IMR-90 (cell line): ENCODE results near the gene UGT1A1. TPM values are rescaled to one million over a fixed set of nuclear protein-coding genes. Genes with fewer than 3 reads are reported as not detected.

ENCODE experiments used
- ATAC-seq: fragments of 200-7000 bp; cut with Tn5 transposase; 2 replicates; pipeline ENCODE4 v1.9.1; 2020; ENCODE audit warnings: low read depth, mild to moderate bottlenecking, moderate library complexity
- BruUV-seq: library from RNA; stranded (reverse); fragments of 400-500 nt; replicated peaks from 2 replicates; lab custom pipeline; 2021; lab: Mats Ljungman, UMichigan
- CTCF ChIA-PET: fragments of 300-600 bp; formaldehyde crosslinking; extraction: SDS; loops from one replicate; lab custom pipeline; 2021; ENCODE audit warnings: antibody characterized with exemption; lab: Yijun Ruan, JAX
- POLR2A ChIA-PET: fragments of 300-600 bp; sonication (Branson Sonifier 250); formaldehyde crosslinking; loops from one replicate; lab custom pipeline; 2022; ENCODE audit warnings: antibody characterized with exemption; ENCODE audit not compliant: unreplicated experiment; lab: Charles Lee
- DNase-seq: peaks from one replicate; pipeline ENCODE4 v3.0.0; 2013
- H2AFZ ChIP-seq: replicated peaks from 2 replicates; pipeline ENCODE3; 2013; ENCODE audit warnings: low read length, mild to moderate bottlenecking; ENCODE audit not compliant: poor library complexity
- H2AK5ac ChIP-seq: 2 replicates; pipeline ENCODE4 v1.6.1; 2013; ENCODE audit warnings: low read depth, low read length, inconsistent platforms
- H2AK9ac ChIP-seq: replicated peaks from 2 replicates; pipeline ENCODE3; 2013; ENCODE audit warnings: mild to moderate bottlenecking, low read depth, low read length, moderate library complexity; ENCODE audit not compliant: poor library complexity
- H2BK120ac ChIP-seq: 2 replicates; pipeline ENCODE4 v1.6.1; 2013; ENCODE audit warnings: low read depth, low read length, inconsistent platforms
- H2BK15ac ChIP-seq: 3 replicates; pipeline ENCODE4 v1.6.1; 2013; ENCODE audit warnings: low read depth, low read length, inconsistent platforms
- H2BK20ac ChIP-seq: 2 replicates; pipeline ENCODE4 v1.6.1; 2013; ENCODE audit warnings: low read depth, mild to moderate bottlenecking, inconsistent platforms, low read length, moderate library complexity
- H2BK5ac ChIP-seq: 2 replicates; pipeline ENCODE4 v1.6.1; 2013; ENCODE audit warnings: mild to moderate bottlenecking, low read depth, low read length, inconsistent platforms; ENCODE audit not compliant: poor library complexity, severe bottlenecking
- H3K14ac ChIP-seq: replicated peaks from 2 replicates; pipeline ENCODE4 v1.6.1; 2013; ENCODE audit warnings: low read depth, low read length, inconsistent platforms
- H3K18ac ChIP-seq: 2 replicates; pipeline ENCODE4 v1.6.1; 2013; ENCODE audit warnings: low read depth, low read length, control low read depth
- H3K23ac ChIP-seq: 2 replicates; pipeline ENCODE4 v1.6.1; 2013; ENCODE audit warnings: low read depth, low read length, inconsistent platforms
- H3K27ac ChIP-seq: 2 replicates; pipeline ENCODE4 v1.5.1; 2013; ENCODE audit warnings: mild to moderate bottlenecking, control low read depth, low read length; ENCODE audit not compliant: insufficient read depth
- H3K27me3 ChIP-seq: 2 replicates; pipeline ENCODE4 v1.6.1; 2013; ENCODE audit warnings: low read length; ENCODE audit not compliant: control insufficient read depth, insufficient read depth
- H3K36me3 ChIP-seq: 2 replicates; pipeline ENCODE4 v1.6.1; 2013; ENCODE audit warnings: low read length, mixed read lengths; ENCODE audit not compliant: control insufficient read depth, insufficient read depth
- H3K4ac ChIP-seq: 2 replicates; pipeline ENCODE4 v1.6.1; 2013; ENCODE audit warnings: low read depth, low read length, inconsistent platforms
- H3K4me1 ChIP-seq: 2 replicates; pipeline ENCODE4 v1.6.1; 2013; ENCODE audit warnings: low read length, mixed read lengths; ENCODE audit not compliant: control insufficient read depth, insufficient read depth
- H3K4me2 ChIP-seq: 2 replicates; pipeline ENCODE4 v1.6.1; 2013; ENCODE audit warnings: low read depth, mild to moderate bottlenecking, control low read depth, low read length, moderate library complexity
- H3K4me3 ChIP-seq: 2 replicates; pipeline ENCODE4 v1.5.1; 2013; ENCODE audit warnings: low read depth, mild to moderate bottlenecking, control low read depth, low read length, moderate library complexity; ENCODE audit not compliant: insufficient read depth
- H3K56ac ChIP-seq: 2 replicates; pipeline ENCODE4 v1.6.1; 2013; ENCODE audit warnings: low read length, inconsistent platforms; ENCODE audit not compliant: insufficient read depth; ENCODE audit errors: extremely low read depth
- H3K79me1 ChIP-seq, 2 experiments: 2 replicates each; pipeline ENCODE4 v1.6.1; 2013; ENCODE audit warnings: low read length in 2 of 2, inconsistent platforms in 1 of 2, low read depth in 1 of 2
- H3K9ac ChIP-seq: 2 replicates; pipeline ENCODE4 v1.6.1; 2013; ENCODE audit warnings: low read depth, low read length, control low read depth
- H3K9me1 ChIP-seq: 2 replicates; pipeline ENCODE4 v1.6.1; 2013; ENCODE audit warnings: low read length, inconsistent platforms; ENCODE audit not compliant: insufficient read depth
- H3K9me3 ChIP-seq: 2 replicates; pipeline ENCODE4 v1.6.1; 2013; ENCODE audit warnings: low read length; ENCODE audit not compliant: control insufficient read depth, insufficient read depth
- H4K20me1 ChIP-seq: 2 replicates; pipeline ENCODE4 v1.6.1; 2013; ENCODE audit warnings: low read length, inconsistent platforms; ENCODE audit not compliant: insufficient read depth
- H4K5ac ChIP-seq: 2 replicates; pipeline ENCODE4 v1.6.1; 2013; ENCODE audit warnings: mild to moderate bottlenecking, low read depth, low read length, control low read depth
- H4K8ac ChIP-seq, 2 experiments: 2 replicates each; pipeline ENCODE4 v1.6.1; 2013; ENCODE audit warnings: low read depth in 2 of 2, low read length in 2 of 2, control low read depth in 1 of 2, inconsistent platforms in 1 of 2
- H4K91ac ChIP-seq: 2 replicates; pipeline ENCODE4 v1.6.1; 2013; ENCODE audit warnings: low read depth, low read length, inconsistent platforms; ENCODE audit not compliant: insufficient read depth
- CEBPB ChIP-seq: IDR thresholded peaks from 2 replicates; pipeline ENCODE4 v1.6.1; 2012; ENCODE audit warnings: low read depth, low read length, improper control_type of control experiment
- MAZ ChIP-seq: IDR thresholded peaks from 2 replicates; pipeline ENCODE4 v1.6.1; 2012; ENCODE audit warnings: low read depth, mild to moderate bottlenecking, low read length, improper control_type of control experiment, moderate library complexity, borderline replicate concordance
- POLR2A ChIP-seq: IDR thresholded peaks from 2 replicates; pipeline ENCODE4 v1.6.1; 2012; ENCODE audit warnings: mild to moderate bottlenecking, low read depth, low read length
- RCOR1 ChIP-seq: IDR thresholded peaks from 2 replicates; pipeline ENCODE4 v1.6.1; 2012; ENCODE audit warnings: mild to moderate bottlenecking, low read length, improper control_type of control experiment; ENCODE audit not compliant: insufficient replicate concordance
- SMC3 ChIP-seq: fragments of 150-350 bp; IDR thresholded peaks from 2 replicates; pipeline ENCODE4 v1.6.1; 2016; ENCODE audit warnings: low read depth, mild to moderate bottlenecking, antibody characterized with exemption, low read length, moderate library complexity
- WGBS, 2 experiments: methylation state at CpG; one replicate each; pipeline versions ENCODE4 v1.1.5 to v1.1.7; 2013; ENCODE audit warnings: missing lambda C conversion rate in 2 of 2; ENCODE audit not compliant: insufficient read length in 1 of 2; ENCODE audit errors: extremely low coverage in 2 of 2; 5-methylcytosine and 5-hydroxymethylcytosine counted together
- dilution Hi-C: fragments of 300-500 bp; cut with HindIII; formaldehyde crosslinking; loops from one replicate; pipeline ENCODE4 v1.14.3; 2018; ENCODE audit warnings: low sequenced_read_pairs; ENCODE audit not compliant: unreplicated experiment
- in situ Hi-C: fragments of 300-500 bp; cut with MboI; formaldehyde crosslinking; loops from 3 replicates; pipeline ENCODE4 v1.14.3; 2019; ENCODE audit warnings: low sequenced_read_pairs, inconsistent platforms, mixed read lengths
- intact Hi-C: fragments of 100-400 bp; cut with micrococcal nuclease; formaldehyde crosslinking; loops from 2 replicates; pipeline ENCODE4 v1.10.0; 2022
- polyA plus RNA-seq, 3 experiments: library from polyadenylated mRNA; depleted of rRNA; stranded (reverse); fragments of >200 nt; gene quantifications; 2 replicates each; pipeline ENCODE4 v1.2.3, GENCODE V29; 2012; ENCODE audit warnings: low replicate concordance in 1 of 3
- total RNA-seq: library from RNA; depleted of rRNA; stranded (reverse); fragments of >200 nt; gene quantifications from 2 replicates; pipeline ENCODE4 v1.2.3, GENCODE V29; 2012
- TF ChIP-seq, protein P1 (sequence below): fragments of 150-350 bp; IDR thresholded peaks from 2 replicates; pipeline ENCODE4 v1.6.1; 2016; ENCODE audit warnings: low read depth, mild to moderate bottlenecking, low read length, moderate library complexity, borderline replicate concordance

UGT1A1 gene
- total and polyA plus RNA-seq, 2 of the 4 experiments (the other 2 are of a cell fraction): not detected

DNA sequence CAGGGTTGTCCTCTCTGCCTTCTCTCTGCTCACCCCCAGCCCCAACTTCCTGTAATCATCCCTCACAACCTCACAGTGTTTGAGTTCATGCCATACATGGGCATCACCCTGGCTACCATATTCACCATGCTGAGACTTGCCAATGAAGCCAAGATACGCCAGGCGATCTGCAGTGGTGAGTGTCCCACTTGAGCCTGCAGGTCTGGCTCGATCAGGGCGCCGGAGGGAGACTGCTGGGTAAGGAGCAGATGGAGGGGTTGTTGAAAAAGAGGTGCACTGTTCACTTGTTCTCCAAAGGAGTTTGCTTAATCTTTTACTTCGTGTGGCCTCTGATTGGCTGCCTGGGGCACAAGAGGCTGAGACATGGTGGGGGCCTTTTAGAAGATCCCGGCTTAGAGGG lies 32.6 kb downstream of the UGT1A1 start:
- ATAC-seq (no peak), DNase-seq (no peak)
- no peak overlapping the region for H2AK9ac ChIP-seq
- no peaks in the 10 kb centered on the region for H3K36me3 ChIP-seq
- H3K9me3 ChIP-seq: no peaks in the 10 kb centered on the region
- H3K79me1 ChIP-seq: no peaks in the 10 kb centered on the region
- H3K14ac ChIP-seq: no peak overlapping the region
- in situ Hi-C loops: no loop called here
- no peak overlapping the region for H2BK20ac ChIP-seq
- H2BK5ac ChIP-seq: no peak overlapping the region
- no TSS peak for BruUV-seq
- intact Hi-C loops: no loop called here
- H3K9ac ChIP-seq: no peak overlapping the region
- WGBS, 2 experiments: 65% methylated on average over 6 of the region's 7 CpGs; no CpG with 5 or more reads in 1 of the 2 experiments
- H3K18ac ChIP-seq: no peak overlapping the region
- no peak overlapping the region for H2BK120ac ChIP-seq
- no peaks in the 10 kb centered on the region for H3K4me1 ChIP-seq
- H3K4me2 ChIP-seq: no peak overlapping the region
- no peak overlapping the region for H4K5ac ChIP-seq
- H3K27ac ChIP-seq: no peak overlapping the region
- H4K20me1 ChIP-seq: no peaks in the 10 kb centered on the region
- H3K23ac ChIP-seq: no peak overlapping the region
- dilution Hi-C loops: no loop called here
- no peak for TF ChIP-seq CEBPB
- TF ChIP-seq POLR2A: no peak
- TF ChIP-seq, protein P1, sequence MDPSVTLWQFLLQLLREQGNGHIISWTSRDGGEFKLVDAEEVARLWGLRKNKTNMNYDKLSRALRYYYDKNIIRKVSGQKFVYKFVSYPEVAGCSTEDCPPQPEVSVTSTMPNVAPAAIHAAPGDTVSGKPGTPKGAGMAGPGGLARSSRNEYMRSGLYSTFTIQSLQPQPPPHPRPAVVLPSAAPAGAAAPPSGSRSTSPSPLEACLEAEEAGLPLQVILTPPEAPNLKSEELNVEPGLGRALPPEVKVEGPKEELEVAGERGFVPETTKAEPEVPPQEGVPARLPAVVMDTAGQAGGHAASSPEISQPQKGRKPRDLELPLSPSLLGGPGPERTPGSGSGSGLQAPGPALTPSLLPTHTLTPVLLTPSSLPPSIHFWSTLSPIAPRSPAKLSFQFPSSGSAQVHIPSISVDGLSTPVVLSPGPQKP: no peak
- TF ChIP-seq SMC3: no peak
- no peak for TF ChIP-seq RCOR1
- TF ChIP-seq MAZ: no peak
- H4K91ac ChIP-seq: no peak overlapping the region
- CTCF ChIA-PET: no interaction called here
- no peak overlapping the region for H3K4ac ChIP-seq
- no peaks in the 10 kb centered on the region for H3K9me1 ChIP-seq
- H2AK5ac ChIP-seq: no peak overlapping the region
- H3K4me3 ChIP-seq: no peak overlapping the region
- POLR2A ChIA-PET: no interaction called here
- no peak overlapping the region for H2BK15ac ChIP-seq
- peaks cover 8% of the 10 kb centered on the region for H3K27me3 ChIP-seq
- H3K56ac ChIP-seq: no peak overlapping the region
- H4K8ac ChIP-seq: no peak overlapping the region
- no peak overlapping the region for H2AFZ ChIP-seq
